Measurements from ENCODE around the gene RAMP1.

RAMP1 gene

GRCh38 chr2:237929979-237930378, 70.6 kb downstream of the RAMP1 start:
- H3K4me1 ChIP-seq (ENCODE audit: insufficient read depth, poor library complexity, severe bottlenecking), result no peaks in the 10 kb centered on the region
- H3K4me3 ChIP-seq (ENCODE audit: severe bottlenecking), result no peak overlapping the region
- H3K27ac ChIP-seq (ENCODE audit: poor library complexity, severe bottlenecking), result no peak overlapping the region
- ATAC-seq (ENCODE audit: low read depth) (no peak), DNase-seq (ENCODE audit: low spot score) (no peak)
- H3K36me3 ChIP-seq (ENCODE audit: low read depth), result no peaks in the 10 kb centered on the region
- no peak for TF ChIP-seq CTCF (IDR thresholded peaks at IDR 0.05; ENCODE audit: poor library complexity, severe bottlenecking)
- H3K9me3 ChIP-seq (ENCODE audit: severe bottlenecking), result no peaks in the 10 kb centered on the region
- H3K27me3 ChIP-seq (ENCODE audit: insufficient read depth, poor library complexity, severe bottlenecking), result no peaks in the 10 kb centered on the region

GRCh38 chr2:237931205-237931721, 71.8 kb downstream of the RAMP1 start:
- Histone ChIP-seq H3K27me3 (ENCODE audit: insufficient read depth, poor library complexity, severe bottlenecking) (no peaks in the 10 kb centered on the region), H3K4me3 (ENCODE audit: severe bottlenecking) (no peak overlapping the region), H3K9me3 (ENCODE audit: severe bottlenecking) (no peaks in the 10 kb centered on the region), H3K4me1 (ENCODE audit: insufficient read depth, poor library complexity, severe bottlenecking) (peaks cover 10% of the 10 kb centered on the region), H3K27ac (ENCODE audit: poor library complexity, severe bottlenecking) (no peak overlapping the region), H3K36me3 (ENCODE audit: low read depth) (no peaks in the 10 kb centered on the region)
- no peak for DNase-seq (ENCODE audit: low spot score)
- ATAC-seq (ENCODE audit: low read depth), result no peak
- TF ChIP-seq CTCF (IDR thresholded peaks at IDR 0.05; ENCODE audit: poor library complexity, severe bottlenecking), result no peak

- no peaks in the 10 kb centered on the region for H3K27me3 ChIP-seq (ENCODE audit: insufficient read depth, poor library complexity, severe bottlenecking)
- no peak overlapping the region for H3K27ac ChIP-seq (ENCODE audit: poor library complexity, severe bottlenecking)
- H3K4me1 ChIP-seq (ENCODE audit: insufficient read depth, poor library complexity, severe bottlenecking), result peaks cover 11% of the 10 kb centered on the region
- H3K36me3 ChIP-seq (ENCODE audit: low read depth), result no peaks in the 10 kb centered on the region
- ATAC-seq (ENCODE audit: low read depth) (peak; percentile 21; the same call in 1 of the 3 replicates), DNase-seq (ENCODE audit: low spot score) (no peak)
- no peak overlapping the region for H3K4me3 ChIP-seq (ENCODE audit: severe bottlenecking)
- TF ChIP-seq CTCF (IDR thresholded peaks at IDR 0.05; ENCODE audit: poor library complexity, severe bottlenecking), result no peak
- no peaks in the 10 kb centered on the region for H3K9me3 ChIP-seq (ENCODE audit: severe bottlenecking)
Observed at GRCh38 chr2:237932731-237933131, 73.3 kb downstream of the RAMP1 start.

GRCh38 chr2:237934186-237934585, 74.8 kb downstream of the RAMP1 start:
- Histone ChIP-seq H3K4me3 (ENCODE audit: severe bottlenecking) (no peak overlapping the region), H3K27me3 (ENCODE audit: insufficient read depth, poor library complexity, severe bottlenecking) (no peaks in the 10 kb centered on the region), H3K4me1 (ENCODE audit: insufficient read depth, poor library complexity, severe bottlenecking) (peaks cover 11% of the 10 kb centered on the region), H3K9me3 (ENCODE audit: severe bottlenecking) (no peaks in the 10 kb centered on the region), H3K27ac (ENCODE audit: poor library complexity, severe bottlenecking) (no peak overlapping the region), H3K36me3 (ENCODE audit: low read depth) (no peaks in the 10 kb centered on the region)
- ATAC-seq (ENCODE audit: low read depth), result no peak
- no peak for TF ChIP-seq CTCF (IDR thresholded peaks at IDR 0.05; ENCODE audit: poor library complexity, severe bottlenecking)
- no peak for DNase-seq (ENCODE audit: low spot score)

GRCh38 chr2:237935740-237936452, 76.5 kb downstream of the RAMP1 start:
- DNase-seq (ENCODE audit: low spot score) (no peak), ATAC-seq (ENCODE audit: low read depth) (peak; percentile 77)
- no peaks in the 10 kb centered on the region for H3K9me3 ChIP-seq (ENCODE audit: severe bottlenecking)
- no peaks in the 10 kb centered on the region for H3K36me3 ChIP-seq (ENCODE audit: low read depth)
- H3K27me3 ChIP-seq (ENCODE audit: insufficient read depth, poor library complexity, severe bottlenecking), result no peaks in the 10 kb centered on the region
- no peak overlapping the region for H3K4me3 ChIP-seq (ENCODE audit: severe bottlenecking)
- H3K4me1 ChIP-seq (ENCODE audit: insufficient read depth, poor library complexity, severe bottlenecking), result peaks cover 11% of the 10 kb centered on the region
- TF ChIP-seq CTCF (IDR thresholded peaks at IDR 0.05; ENCODE audit: poor library complexity, severe bottlenecking), result no peak
- H3K27ac ChIP-seq (ENCODE audit: poor library complexity, severe bottlenecking), result no peak overlapping the region
